OCI-LY3 (cell line): ENCODE results near the gene PPP2R2B.

Source experiments
- H2AFZ ChIP-seq: fragments of 200-600, 300-600 bp; shearing (Covaris generic); 2 replicates; pipeline ENCODE4 v1.6.0; 2014; ENCODE audit warnings: antibody characterized with exemption, low read depth, low read length
- H3K27ac ChIP-seq: fragments of 200-600, 300-600 bp; sonication (generic); 2 replicates; pipeline ENCODE4 v1.5.1; 2014; ENCODE audit warnings: mild to moderate bottlenecking, low read length, moderate library complexity, mixed read lengths
- H3K27me3 ChIP-seq: fragments of 200-600, 300-600 bp; sonication (generic); 2 replicates; pipeline ENCODE4 v1.6.1; 2014; ENCODE audit warnings: low read depth, low read length, mixed read lengths
- H3K36me3 ChIP-seq: fragments of 200-600, 300-600 bp; sonication (generic); replicated peaks from 2 replicates; pipeline ENCODE3; 2014; ENCODE audit warnings: low read depth, low read length, mixed read lengths
- H3K4me1 ChIP-seq: fragments of 300-600, 200-600 bp; sonication (generic); 2 replicates; pipeline ENCODE4 v1.6.1; 2014; ENCODE audit warnings: low read length, mixed read lengths
- H3K4me2 ChIP-seq: fragments of 200-600, 300-600 bp; sonication (generic); 2 replicates; pipeline ENCODE4 v1.6.1; 2014; ENCODE audit warnings: low read length, mixed read lengths
- H3K4me3 ChIP-seq: fragments of 300-600, 200-600 bp; sonication (generic); 2 replicates; pipeline ENCODE4 v1.5.1; 2014; ENCODE audit warnings: antibody characterized with exemption, mild to moderate bottlenecking, low read length, moderate library complexity
- H3K79me2 ChIP-seq: fragments of 300-600, 200-600 bp; shearing (Covaris generic); 2 replicates; pipeline ENCODE4 v1.6.1; 2014; ENCODE audit warnings: mild to moderate bottlenecking, low read length, mixed read lengths
- H3K9ac ChIP-seq: fragments of 300-600, 200-600 bp; shearing (Covaris generic); 2 replicates; pipeline ENCODE4 v1.6.0; 2014; ENCODE audit warnings: mild to moderate bottlenecking, low read length, moderate library complexity
- H3K9me3 ChIP-seq: fragments of 200-600, 300-600 bp; shearing (Covaris generic); 2 replicates; pipeline ENCODE4 v1.6.1; 2014; ENCODE audit warnings: low read length, mixed read lengths; ENCODE audit not compliant: insufficient read depth
- H4K20me1 ChIP-seq: fragments of 200-600, 300-600 bp; sonication (generic); 2 replicates; pipeline ENCODE4 v1.6.1; 2016; ENCODE audit warnings: low read length, mixed read lengths; ENCODE audit not compliant: insufficient read depth
- CTCF ChIP-seq: fragments of 200-600, 300-600 bp; sonication (generic); IDR thresholded peaks from 2 replicates; pipeline ENCODE4 v1.5.1; 2014; ENCODE audit warnings: antibody characterized with exemption, low read length, low read depth
- EZH2phosphoT487 ChIP-seq: fragments of 200-600 bp; shearing (Covaris generic); IDR thresholded peaks from 2 replicates; pipeline ENCODE4 v1.6.1; 2018; ENCODE audit warnings: antibody characterized with exemption, mixed run types, low read depth

The PPP2R2B gene

DNA sequence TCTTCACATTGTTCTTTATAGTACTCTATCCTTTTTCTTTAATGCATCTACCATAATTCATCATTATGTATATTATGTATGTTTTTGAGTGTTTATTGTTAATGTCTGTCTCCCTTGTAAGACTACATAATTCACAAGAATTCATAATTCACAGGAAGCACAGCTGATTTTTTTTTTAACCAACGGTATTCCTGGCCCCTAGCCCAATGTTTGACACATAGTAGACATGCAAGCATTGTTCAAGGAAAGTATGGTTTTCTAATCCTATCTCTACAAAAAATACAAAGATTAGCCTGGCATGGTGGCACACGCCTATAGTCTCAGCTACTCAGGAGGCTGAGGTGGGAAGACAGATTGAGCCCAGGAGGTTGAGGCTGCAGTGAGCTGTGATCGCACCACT lies 160.6 kb downstream of the PPP2R2B start:
- no peak overlapping the region for H3K4me2 ChIP-seq
- no peak overlapping the region for H3K9ac ChIP-seq
- no peak overlapping the region for H3K27ac ChIP-seq
- no peak for TF ChIP-seq EZH2phosphoT487
- no peak for TF ChIP-seq CTCF
- H3K27me3 ChIP-seq = no peaks in the 10 kb centered on the region
- no peaks in the 10 kb centered on the region for H3K4me1 ChIP-seq
- H2AFZ ChIP-seq = no peak overlapping the region
- no peaks in the 10 kb centered on the region for H3K36me3 ChIP-seq
- no peaks in the 10 kb centered on the region for H3K79me2 ChIP-seq
- no peak overlapping the region for H3K4me3 ChIP-seq
- no peaks in the 10 kb centered on the region for H3K9me3 ChIP-seq
- no peaks in the 10 kb centered on the region for H4K20me1 ChIP-seq

DNA sequence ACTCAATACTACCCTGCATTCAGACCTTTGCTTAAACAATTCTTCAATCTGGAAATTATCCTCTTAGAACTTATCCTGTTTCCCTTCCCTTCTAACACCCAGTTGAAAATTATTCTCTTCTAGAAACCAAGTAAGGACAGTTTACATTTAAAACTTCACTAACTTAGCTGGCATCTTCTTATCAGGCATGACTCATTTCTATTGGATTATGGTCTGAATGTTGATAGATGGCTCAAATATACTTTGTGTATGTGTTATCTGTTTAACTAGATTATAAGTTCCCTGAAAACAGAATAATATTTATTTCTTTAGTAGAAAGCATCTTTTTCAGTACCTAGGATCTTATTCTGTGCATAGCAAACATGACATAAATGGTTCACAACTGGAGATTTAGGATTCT lies 161.9 kb downstream of the PPP2R2B start:
- H3K4me2 ChIP-seq = no peak overlapping the region
- H3K9me3 ChIP-seq = no peaks in the 10 kb centered on the region
- no peaks in the 10 kb centered on the region for H3K36me3 ChIP-seq
- H3K4me1 ChIP-seq = no peaks in the 10 kb centered on the region
- no peaks in the 10 kb centered on the region for H3K27me3 ChIP-seq
- H3K9ac ChIP-seq = no peak overlapping the region
- no peaks in the 10 kb centered on the region for H3K79me2 ChIP-seq
- H3K27ac ChIP-seq = no peak overlapping the region
- H4K20me1 ChIP-seq = no peaks in the 10 kb centered on the region
- no peak overlapping the region for H2AFZ ChIP-seq
- H3K4me3 ChIP-seq = no peak overlapping the region
- TF ChIP-seq CTCF (no peak), EZH2phosphoT487 (no peak)

DNA sequence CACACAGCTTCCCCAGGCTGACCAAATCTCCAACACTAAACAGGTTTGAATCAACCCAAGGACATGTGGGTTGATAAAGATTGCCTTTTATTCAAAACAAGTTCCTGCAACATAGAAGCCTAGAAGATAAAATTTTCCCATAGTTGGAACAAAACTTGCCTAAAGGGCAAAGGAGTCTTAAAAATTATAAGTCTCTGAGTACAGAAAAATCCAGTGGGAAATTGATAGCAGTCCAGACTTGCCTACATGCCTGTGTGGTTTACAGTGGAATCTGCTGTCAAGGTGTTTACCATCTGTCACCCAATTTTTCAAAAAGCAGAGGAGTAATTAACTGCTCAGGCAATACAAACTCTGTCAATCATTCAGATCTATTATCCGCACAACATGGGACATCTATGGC lies 168.2 kb downstream of the PPP2R2B start:
- Histone ChIP-seq H4K20me1 (no peaks in the 10 kb centered on the region), H3K4me2 (no peak overlapping the region), H3K9me3 (no peaks in the 10 kb centered on the region), H2AFZ (no peak overlapping the region), H3K4me3 (no peak overlapping the region), H3K4me1 (no peaks in the 10 kb centered on the region), H3K9ac (no peak overlapping the region), H3K36me3 (no peaks in the 10 kb centered on the region), H3K27me3 (no peaks in the 10 kb centered on the region), H3K79me2 (no peaks in the 10 kb centered on the region), H3K27ac (no peak overlapping the region)
- TF ChIP-seq EZH2phosphoT487 (no peak), CTCF (no peak)

DNA sequence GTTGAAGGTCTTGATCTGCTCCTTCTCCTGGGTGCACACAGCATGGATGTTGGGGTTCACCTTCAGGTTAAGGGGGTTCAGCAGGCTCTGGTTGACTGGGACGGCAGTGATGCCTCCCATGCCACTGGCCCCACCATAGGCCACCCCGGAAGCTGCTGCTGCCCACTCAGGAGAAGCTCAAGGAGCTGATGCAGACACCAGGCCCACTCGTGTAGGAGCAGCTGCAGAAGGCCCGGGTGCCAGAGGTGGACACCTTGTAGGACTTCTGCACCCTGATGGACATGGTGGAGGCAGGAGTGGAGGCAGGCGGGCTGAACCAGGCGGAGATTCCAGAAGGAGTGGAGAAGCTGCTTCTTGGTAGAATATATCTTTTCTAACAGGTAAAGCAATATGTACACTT lies 171.2 kb downstream of the PPP2R2B start:
- Histone ChIP-seq H3K27ac (no peak overlapping the region), H3K27me3 (no peaks in the 10 kb centered on the region), H3K36me3 (no peaks in the 10 kb centered on the region), H3K4me3 (no peak overlapping the region), H2AFZ (no peak overlapping the region), H4K20me1 (no peaks in the 10 kb centered on the region), H3K4me2 (no peak overlapping the region), H3K9ac (no peak overlapping the region), H3K4me1 (no peaks in the 10 kb centered on the region), H3K9me3 (no peaks in the 10 kb centered on the region), H3K79me2 (no peaks in the 10 kb centered on the region)
- no peak for TF ChIP-seq CTCF
- TF ChIP-seq EZH2phosphoT487 = no peak
